Mesothelial cell of epicardium (in vitro differentiated cells): Measurements from ENCODE around the gene ADCY2. TPM values are rescaled to one million over a fixed set of nuclear protein-coding genes. Genes with fewer than 3 reads are reported as not detected.

ENCODE experiments used
- DNase-seq, 2 experiments: peaks; one replicate each; pipeline ENCODE4 v3.0.0; 2021; ENCODE audit warnings: low spot score in 2 of 2; ENCODE audit not compliant: unreplicated experiment in 2 of 2
- H3K27ac Mint-ChIP-seq: 2 replicates; pipeline ENCODE4 v1.8.0; 2021; ENCODE audit warnings: mixed read lengths
- H3K27me3 Mint-ChIP-seq: 2 replicates; pipeline ENCODE4 v1.8.0; 2021; ENCODE audit warnings: low read depth, mixed read lengths
- H3K36me3 Mint-ChIP-seq: 2 replicates; pipeline ENCODE4 v1.8.0; 2021; ENCODE audit warnings: mixed read lengths
- H3K4me1 Mint-ChIP-seq: 2 replicates; pipeline ENCODE4 v1.8.0; 2021; ENCODE audit warnings: mixed read lengths
- H3K4me3 Mint-ChIP-seq: 2 replicates; pipeline ENCODE4 v1.8.0; 2021; ENCODE audit warnings: mild to moderate bottlenecking, moderate library complexity, mixed read lengths
- H3K9me3 Mint-ChIP-seq: 2 replicates; pipeline ENCODE4 v1.8.0; 2021; ENCODE audit warnings: mixed read lengths
- CTCF ChIP-seq: fragments of 200-600 bp; sonication (generic); IDR thresholded peaks from one replicate; pipeline ENCODE4 v1.5.0; 2021; ENCODE audit warnings: antibody characterized with exemption; ENCODE audit not compliant: unreplicated experiment
- total RNA-seq: library from RNA; stranded (reverse); gene quantifications from 3 replicates; pipeline ENCODE4 v1.2.1, GENCODE V29; 2021

The ADCY2 gene
- total RNA-seq, 1 donor from 2014 or later, result 3.0 TPM

GRCh38 chr5:7869474-7870136 is 473.7 kb downstream of the ADCY2 start:
- no peaks in the 10 kb centered on the region for H3K9me3 Mint-ChIP-seq
- H3K27ac Mint-ChIP-seq, result peak overlapping the region; percentile 31
- H3K4me3 Mint-ChIP-seq, result peak overlapping the region; percentile 85
- peaks cover 5% of the 10 kb centered on the region for H3K36me3 Mint-ChIP-seq
- H3K4me1 Mint-ChIP-seq, result peaks cover 32% of the 10 kb centered on the region
- no peaks in the 10 kb centered on the region for H3K27me3 Mint-ChIP-seq
- no peak for TF ChIP-seq CTCF
- peak; percentile 27 to 50 for DNase-seq

GRCh38 chr5:7871653-7872052 is 475.7 kb downstream of the ADCY2 start:
- Mint-ChIP-seq H3K27me3 (no peaks in the 10 kb centered on the region), H3K27ac (no peak overlapping the region)
- no peak for DNase-seq

DNA sequence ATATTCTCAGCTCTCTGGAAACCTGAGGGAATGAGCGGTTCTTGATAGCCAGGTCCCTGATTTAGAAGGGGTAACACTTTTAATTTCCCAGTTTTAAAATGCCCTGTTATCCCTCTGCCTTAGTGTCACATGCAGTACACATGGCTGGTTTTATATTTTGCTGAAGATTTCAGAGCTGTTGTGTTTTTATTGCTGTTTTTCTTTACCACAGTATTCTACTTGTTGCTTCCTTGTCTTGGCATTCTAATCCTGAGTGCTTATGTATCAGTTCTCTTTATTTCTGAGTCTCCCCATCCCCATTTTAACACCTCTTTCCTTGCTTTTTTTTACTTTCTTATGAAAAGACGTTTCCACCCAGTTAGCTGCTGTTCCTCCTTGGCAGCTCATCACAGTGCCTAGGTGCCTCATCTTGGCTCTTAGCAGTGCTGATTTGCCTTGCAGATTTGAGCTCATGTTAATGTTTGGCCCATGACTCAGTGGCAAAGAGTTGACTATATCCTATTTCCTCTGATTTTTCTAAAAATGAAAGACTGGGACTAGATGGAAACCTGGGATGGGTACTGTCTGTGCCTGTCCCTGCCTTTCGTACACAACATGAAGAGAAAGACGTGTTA is 476.7 kb downstream of the ADCY2 start:
- H3K9me3 Mint-ChIP-seq, result no peaks in the 10 kb centered on the region
- no peak overlapping the region for H3K4me3 Mint-ChIP-seq
- peaks cover 10% of the 10 kb centered on the region for H3K36me3 Mint-ChIP-seq
- H3K4me1 Mint-ChIP-seq, result peaks cover 18% of the 10 kb centered on the region
- H3K27ac Mint-ChIP-seq, result no peak overlapping the region
- TF ChIP-seq CTCF, result no peak
- no peaks in the 10 kb centered on the region for H3K27me3 Mint-ChIP-seq
- DNase-seq, result no peak

More at GRCh38 chr5:7871653-7872052, 475.7 kb downstream of the ADCY2 start:
- Mint-ChIP-seq H3K9me3 (no peaks in the 10 kb centered on the region), H3K4me3 (no peak overlapping the region), H3K36me3 (peaks cover 10% of the 10 kb centered on the region), H3K4me1 (peaks cover 26% of the 10 kb centered on the region)
- TF ChIP-seq CTCF, result no peak

DNA sequence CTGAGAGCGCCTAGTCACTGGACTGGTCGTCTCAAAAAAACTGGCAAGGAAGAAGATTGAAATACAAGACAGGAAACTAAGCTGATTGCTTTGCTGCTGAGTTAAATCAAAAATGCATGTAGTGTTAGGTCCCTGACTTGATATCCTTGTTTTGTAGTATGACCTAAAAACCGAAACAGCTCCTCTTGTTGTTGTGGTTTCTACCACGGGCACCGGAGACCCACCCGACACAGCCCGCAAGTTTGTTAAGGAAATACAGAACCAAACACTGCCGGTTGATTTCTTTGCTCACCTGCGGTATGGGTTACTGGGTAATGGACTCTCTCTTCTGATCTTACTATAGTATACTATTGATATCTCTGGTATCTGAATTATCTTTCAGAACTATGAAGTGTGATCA is 477.3 kb downstream of the ADCY2 start:
- Mint-ChIP-seq H3K36me3 (peaks cover 10% of the 10 kb centered on the region), H3K4me3 (no peak overlapping the region), H3K9me3 (no peaks in the 10 kb centered on the region), H3K4me1 (peaks cover 16% of the 10 kb centered on the region), H3K27me3 (no peaks in the 10 kb centered on the region), H3K27ac (no peak overlapping the region)
- TF ChIP-seq CTCF, result no peak
- no peak for DNase-seq

GRCh38 chr5:7874639-7875038 is 478.7 kb downstream of the ADCY2 start:
- no peak for DNase-seq
- Mint-ChIP-seq H3K9me3 (no peaks in the 10 kb centered on the region), H3K4me1 (peaks cover 12% of the 10 kb centered on the region), H3K27ac (no peak overlapping the region), H3K4me3 (no peak overlapping the region), H3K27me3 (no peaks in the 10 kb centered on the region), H3K36me3 (peaks cover 13% of the 10 kb centered on the region)
- TF ChIP-seq CTCF, result no peak
